Erythroblast (primary cell): Measurements from ENCODE around the gene CRYBG1.
A peak's percentile ranks its signal among the peaks of the same experiment; 100 is the strongest.
"Not testable (repeated sequence)": the region's sequence is repeated elsewhere in the genome, so short reads cannot be mapped to it uniquely, and the experiment has no call there.

Experiments used
- DNase-seq, 2 experiments: peaks; one replicate each; lab custom pipeline; 2025; lab: John Stamatoyannopoulos, UW
- GATA1 ChIP-seq: IDR thresholded peaks from 2 replicates; pipeline ENCODE4 v1.6.1; 2011; ENCODE audit warnings: low read depth, mild to moderate bottlenecking, control low read depth, low read length, moderate library complexity
- POLR2A ChIP-seq: IDR thresholded peaks from 2 replicates; pipeline ENCODE4 v1.6.1; 2011; ENCODE audit warnings: mild to moderate bottlenecking, low read length

Gene CRYBG1

GRCh38 chr6:106563614-106564013 lies 203.1 kb downstream of the CRYBG1 start:
- no peak for TF ChIP-seq GATA1
- no peak for TF ChIP-seq POLR2A

GRCh38 chr6:106564476-106564875 lies 204.0 kb downstream of the CRYBG1 start:
- DNase-seq, result no peak
- TF ChIP-seq POLR2A (no peak), GATA1 (no peak)

More at GRCh38 chr6:106563614-106564013, 203.1 kb downstream of the CRYBG1 start:
- no peak for DNase-seq

- TF ChIP-seq POLR2A (no peak), GATA1 (no peak)
- no peak for DNase-seq
Measured at GRCh38 chr6:106568530-106568929, 208.0 kb downstream of the CRYBG1 start.

- TF ChIP-seq POLR2A (no peak), GATA1 (no peak)
- DNase-seq, result no peak
Measured at GRCh38 chr6:106569428-106569827, 208.9 kb downstream of the CRYBG1 start.

- TF ChIP-seq POLR2A (no peak), GATA1 (no peak)
- DNase-seq, result no peak
Measured at GRCh38 chr6:106572436-106572835, 211.9 kb downstream of the CRYBG1 start.

GRCh38 chr6:106572875-106573585 lies 212.5 kb downstream of the CRYBG1 start:
- TF ChIP-seq GATA1, result no peak
- TF ChIP-seq POLR2A, result no peak
- DNase-seq, result no peak

GRCh38 chr6:106574741-106575458 lies 214.4 kb downstream of the CRYBG1 start:
- no peak for DNase-seq
- TF ChIP-seq GATA1 (no peak), POLR2A (no peak)

GRCh38 chr6:106579281-106579680 lies 218.8 kb downstream of the CRYBG1 start:
- no peak for TF ChIP-seq POLR2A
- no peak for TF ChIP-seq GATA1
- no peak for DNase-seq

- TF ChIP-seq POLR2A (no peak), GATA1 (no peak)
- DNase-seq, result no peak
Measured at GRCh38 chr6:106581468-106581867, 221.0 kb downstream of the CRYBG1 start.

GRCh38 chr6:106586815-106587415 lies 226.4 kb downstream of the CRYBG1 start:
- TF ChIP-seq GATA1, result no peak
- no peak for TF ChIP-seq POLR2A
- no peak for DNase-seq

GRCh38 chr6:106588937-106589336 lies 228.4 kb downstream of the CRYBG1 start:
- not testable (repeated sequence) for DNase-seq

GRCh38 chr6:106591111-106591825 lies 230.8 kb downstream of the CRYBG1 start:
- DNase-seq, result no peak

GRCh38 chr6:106599440-106599839 lies 238.9 kb downstream of the CRYBG1 start:
- DNase-seq, result no peak
- TF ChIP-seq GATA1, result no peak

More at GRCh38 chr6:106591111-106591825, 230.8 kb downstream of the CRYBG1 start:
- TF ChIP-seq POLR2A (no peak), GATA1 (no peak)

GRCh38 chr6:106600329-106600728 lies 239.8 kb downstream of the CRYBG1 start:
- DNase-seq, result no peak
- TF ChIP-seq GATA1 (no peak), POLR2A (no peak)

GRCh38 chr6:106608080-106608668 lies 247.7 kb downstream of the CRYBG1 start:
- TF ChIP-seq POLR2A (no peak), GATA1 (no peak)
- DNase-seq, result peak; percentile 72 to 77
